Measurements from ENCODE around the gene TRAIP.

- TF ChIP-seq CTCF (IDR thresholded peaks at IDR 0.05; ENCODE audit: poor library complexity), result no peak
- no peak for TF ChIP-seq EZH2 (IDR thresholded peaks at IDR 0.05; ENCODE audit: borderline replicate concordance)
Observed at GRCh38 chr3:49787536-49787935, 68.8 kb downstream of the TRAIP start.
